HG03103 (cell line): Measurements from ENCODE around the gene RAC2.
"Not testable (repeated sequence)": the region's sequence is repeated elsewhere in the genome, so short reads cannot be mapped to it uniquely, and the experiment has no call there.

Experiments
- ATAC-seq: cut with Tn5 transposase; IDR thresholded peaks from one replicate; pipeline ENCODE4 v1.9.1; 2021; ENCODE audit warnings: low read depth; ENCODE audit not compliant: unreplicated experiment

Gene RAC2

DNA sequence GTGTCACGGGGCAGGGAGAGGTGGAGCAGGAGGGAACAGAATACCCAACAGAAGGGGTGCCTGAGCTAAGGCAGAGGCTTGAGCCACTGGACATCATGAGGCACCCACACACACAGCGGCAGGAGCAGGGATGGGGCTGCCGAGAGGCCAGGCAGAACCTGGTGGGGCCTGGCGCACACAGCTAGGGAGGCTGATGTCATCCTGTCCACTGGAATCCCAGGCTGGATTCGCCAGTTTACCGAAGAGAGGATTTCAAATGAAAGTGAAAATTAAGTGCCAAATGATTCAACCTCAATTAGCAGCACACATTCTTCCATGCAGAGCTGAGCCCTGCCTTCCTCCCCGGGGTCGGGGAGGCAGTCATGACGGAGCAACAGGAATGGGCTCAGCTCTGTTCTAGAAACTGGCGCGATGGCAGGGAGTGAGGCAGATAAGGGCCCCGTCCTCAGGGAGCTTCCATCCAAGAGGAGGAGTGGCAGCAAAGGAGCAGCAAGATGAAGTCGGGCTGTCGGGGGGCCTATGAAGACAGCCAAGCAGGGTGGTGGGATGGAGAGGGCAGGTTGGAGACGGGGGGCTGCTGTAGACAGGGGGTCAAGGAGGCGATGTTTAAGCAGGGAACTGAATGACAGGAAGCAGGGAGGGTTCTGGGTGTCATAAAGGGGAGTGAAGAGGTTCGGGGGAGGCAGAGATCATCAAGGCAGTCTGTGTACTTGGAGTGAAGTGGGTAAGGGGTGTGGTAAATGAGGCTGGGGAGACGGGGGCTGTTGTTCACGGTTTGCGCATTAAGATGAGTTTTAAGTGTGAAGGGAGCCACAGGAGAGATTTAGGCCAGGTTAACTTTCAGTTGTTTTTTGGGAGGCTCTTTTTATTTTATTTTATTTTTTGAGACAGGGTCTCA, 6.4 kb downstream of the RAC2 start:
- ATAC-seq: no peak

DNA sequence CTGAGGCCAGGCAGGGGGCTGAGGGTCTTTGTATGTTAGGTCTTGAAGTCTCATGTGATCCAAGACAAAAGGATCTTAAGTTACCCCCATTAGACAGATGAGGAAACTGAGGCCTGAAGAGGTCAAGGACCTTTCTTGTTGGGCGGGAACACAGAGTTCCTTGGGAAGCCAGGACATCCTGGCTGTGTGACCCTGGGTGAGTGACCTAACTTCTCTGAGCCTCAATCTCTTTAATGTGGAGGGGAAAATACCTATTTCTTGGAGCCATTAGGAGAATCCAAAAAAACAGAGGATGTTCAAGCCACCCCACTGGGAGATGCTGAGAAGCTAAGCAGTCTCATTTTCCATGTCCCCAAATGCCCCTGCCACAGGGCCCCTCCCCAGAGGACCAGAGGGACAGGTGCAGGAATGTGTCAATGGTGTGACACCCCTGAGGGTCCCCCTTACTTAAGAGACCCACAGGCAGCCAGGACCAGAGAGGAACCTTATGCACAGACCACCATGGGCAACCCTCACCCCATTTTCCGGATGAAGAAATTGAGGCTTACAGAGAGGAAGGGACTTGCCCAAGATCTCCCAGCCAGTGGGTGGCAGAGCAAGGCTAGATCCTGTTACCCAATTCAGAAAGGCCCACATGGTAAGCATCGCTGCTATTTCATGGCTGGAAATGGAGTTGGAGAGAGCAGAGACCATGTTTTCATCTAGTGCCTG, 8.0 kb downstream of the RAC2 start:
- ATAC-seq: no peak

DNA sequence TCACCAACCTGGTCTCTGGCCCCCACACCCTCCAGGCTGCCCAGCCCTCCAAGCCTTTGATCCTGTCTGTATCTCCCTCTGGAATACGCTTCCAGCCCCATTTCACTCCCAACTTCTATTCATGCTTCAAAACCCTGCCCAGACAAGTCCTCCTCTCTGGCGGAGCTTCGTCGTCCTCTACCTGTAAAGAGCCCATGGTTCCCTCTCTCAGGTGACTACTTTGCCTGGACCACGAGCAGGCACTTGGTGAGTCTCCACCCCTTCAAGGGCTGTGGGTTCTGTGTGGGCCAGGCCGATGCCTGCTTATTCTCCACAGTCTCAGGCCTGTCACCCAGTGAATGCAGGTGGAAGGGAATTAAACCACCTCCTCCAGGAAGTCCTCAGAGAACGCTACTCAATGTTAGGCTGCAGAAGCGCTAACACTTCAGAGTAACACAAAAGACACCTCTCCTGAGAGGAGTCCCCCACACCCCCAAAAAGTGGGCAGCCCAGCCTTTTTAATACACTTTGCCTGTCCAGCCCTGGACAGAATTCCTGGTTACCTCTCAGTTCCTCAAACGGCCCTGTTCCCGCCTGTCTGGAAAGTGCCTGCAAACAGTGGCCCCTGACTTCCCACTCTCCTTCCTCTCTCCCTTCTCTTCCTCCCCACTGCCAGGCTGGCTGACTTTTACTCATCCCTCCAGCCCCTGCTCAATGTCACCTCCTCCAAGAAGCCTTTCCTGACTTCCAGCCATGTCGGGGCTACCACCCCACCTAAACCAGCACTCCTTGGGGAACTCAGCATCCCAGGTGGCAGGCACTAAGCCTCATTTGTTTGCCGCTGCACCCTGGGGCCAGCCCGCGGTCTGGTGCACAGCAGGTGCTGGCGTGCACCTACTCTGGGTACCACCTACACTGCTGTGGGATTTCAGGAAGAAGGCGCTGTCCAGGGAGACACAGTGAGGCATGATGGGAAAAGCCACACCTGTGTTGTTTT, 9.0 kb downstream of the RAC2 start:
- ATAC-seq: no peak

DNA sequence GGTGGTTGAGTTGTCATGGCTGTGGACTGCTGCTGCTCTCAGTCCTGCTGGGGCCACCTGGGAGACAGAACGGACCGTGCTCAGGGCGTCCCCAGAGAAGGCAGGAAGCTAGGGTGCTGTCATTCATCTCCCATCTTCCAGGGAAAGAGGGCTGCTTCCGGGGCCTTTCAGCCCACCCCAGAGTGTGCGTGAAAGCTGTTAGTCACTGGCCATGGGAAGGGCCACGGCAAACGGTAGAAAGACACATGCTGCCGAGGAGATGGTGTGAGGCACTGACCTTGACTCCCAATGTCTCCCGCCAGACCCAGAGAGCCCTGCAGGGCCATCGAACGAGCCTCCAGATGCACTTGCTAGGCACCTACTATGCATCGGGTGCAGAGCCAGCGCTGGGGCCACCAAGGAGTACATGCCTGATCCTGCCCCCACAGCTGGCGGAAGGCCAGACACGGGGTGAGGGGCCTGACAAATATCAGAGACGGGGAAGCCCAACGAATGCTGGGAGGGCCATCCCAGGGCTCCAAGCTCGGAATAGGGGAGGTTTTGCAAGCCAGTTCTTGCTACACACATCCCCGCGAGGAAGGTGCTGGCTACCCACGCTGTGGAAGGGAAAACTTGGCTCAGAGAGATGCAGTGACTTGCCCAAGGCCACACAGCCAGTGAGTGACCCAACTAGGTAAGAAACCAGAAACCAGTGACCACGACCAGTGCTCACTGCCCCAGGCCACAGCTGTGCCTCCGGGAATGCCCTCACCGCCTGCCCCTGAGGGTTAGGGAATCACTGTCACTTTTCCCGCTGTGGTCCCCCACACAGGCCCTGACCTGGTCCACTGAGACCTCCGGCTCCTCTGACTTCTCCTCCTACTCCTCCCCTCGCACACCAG, 10.1 kb downstream of the RAC2 start:
- no peak for ATAC-seq

DNA sequence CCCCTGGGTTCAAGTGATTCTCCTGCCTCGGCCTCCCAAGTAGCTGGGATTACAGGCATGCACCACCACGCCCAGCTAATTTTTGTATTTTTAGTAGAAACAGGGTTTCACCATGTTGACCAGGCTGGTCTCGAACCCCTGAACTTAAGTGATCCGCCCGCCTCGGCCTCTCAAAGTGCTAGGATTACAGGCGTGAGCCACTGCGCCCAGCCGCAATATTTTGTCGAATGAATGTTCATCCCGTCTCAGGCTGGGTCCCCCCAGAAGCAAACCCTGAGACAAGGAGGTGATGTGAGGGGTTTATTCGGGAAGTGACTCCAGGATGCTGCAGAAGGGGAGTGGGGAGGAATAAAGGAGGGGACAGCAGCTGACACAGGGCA, 10.7 kb downstream of the RAC2 start:
- not testable (repeated sequence) for ATAC-seq

DNA sequence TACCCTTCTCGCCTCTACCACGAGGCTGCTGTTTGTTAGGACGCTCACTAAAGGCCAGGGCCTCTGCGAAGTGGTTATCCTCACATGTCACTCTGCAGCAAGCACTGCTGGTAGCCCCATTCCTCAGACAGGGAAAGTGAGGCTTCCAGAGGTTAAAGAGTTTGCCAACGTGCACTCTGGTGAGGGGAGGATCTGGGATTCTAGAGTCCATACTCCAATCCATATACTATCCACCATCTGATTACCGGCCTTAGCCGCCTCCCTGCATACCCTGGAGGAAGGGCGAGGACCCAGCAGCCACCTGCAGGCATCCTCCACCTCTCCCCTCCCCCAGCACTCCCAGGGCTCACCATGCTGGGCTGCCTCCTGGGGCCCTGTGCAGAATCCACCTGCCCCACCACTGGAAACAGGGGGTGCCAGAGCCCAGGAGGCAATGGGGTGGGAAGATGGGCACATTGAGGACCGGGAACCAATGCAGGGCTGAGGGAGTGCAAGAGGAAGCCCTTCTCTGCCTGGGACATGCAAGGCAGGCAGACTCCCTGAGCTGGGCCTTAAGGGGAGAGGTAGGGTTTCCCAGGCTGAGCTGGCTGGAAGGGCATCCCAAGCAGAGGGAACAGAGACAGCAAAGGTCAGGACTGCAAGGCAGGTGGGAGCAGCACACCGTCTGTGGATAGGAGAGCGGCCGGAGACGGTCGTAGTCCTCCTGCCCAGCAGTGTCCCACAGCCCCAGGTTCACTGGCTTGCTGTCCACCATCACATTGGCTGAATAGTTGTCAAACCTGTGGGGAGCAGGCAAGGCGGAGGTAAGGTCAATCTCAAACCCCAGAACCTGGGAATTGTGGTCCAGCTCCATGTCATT, 11.7 kb downstream of the RAC2 start:
- ATAC-seq: no peak

DNA sequence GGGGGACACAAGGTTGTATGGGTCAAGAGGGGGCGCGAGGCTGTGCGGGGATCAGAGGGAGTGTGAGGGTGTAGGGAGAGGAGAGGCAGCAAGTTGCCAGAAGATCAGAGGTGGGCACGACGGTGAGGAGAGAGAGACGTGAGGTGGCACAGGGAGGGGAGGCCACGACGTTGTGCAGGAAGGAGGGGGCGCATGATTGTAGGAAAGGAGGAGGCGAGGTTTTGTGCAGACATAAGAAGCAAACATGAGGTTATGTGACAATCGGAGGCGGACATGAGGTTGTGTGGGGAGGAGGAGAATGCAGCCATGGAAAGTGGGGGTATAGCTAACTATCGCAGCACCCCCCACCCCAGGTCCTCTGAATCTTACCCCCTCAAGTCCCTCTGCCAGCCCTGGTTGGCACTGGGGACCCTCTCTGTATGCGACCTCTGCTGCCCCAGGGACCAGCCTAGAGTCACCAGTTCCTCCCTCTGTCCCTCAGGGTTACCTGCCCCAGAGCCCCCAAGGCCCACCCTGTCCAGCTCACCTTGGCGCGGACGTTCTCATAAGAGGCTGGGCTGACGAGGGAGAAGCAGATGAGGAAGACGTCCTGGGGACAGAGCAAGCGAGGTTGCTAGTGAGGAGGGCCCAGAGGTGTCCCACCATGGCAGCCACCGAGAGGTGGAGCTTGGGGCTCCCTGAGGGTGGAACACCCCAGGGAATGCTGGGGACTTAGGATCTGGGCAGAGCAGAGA, 12.5 kb downstream of the RAC2 start:
- ATAC-seq: no peak

DNA sequence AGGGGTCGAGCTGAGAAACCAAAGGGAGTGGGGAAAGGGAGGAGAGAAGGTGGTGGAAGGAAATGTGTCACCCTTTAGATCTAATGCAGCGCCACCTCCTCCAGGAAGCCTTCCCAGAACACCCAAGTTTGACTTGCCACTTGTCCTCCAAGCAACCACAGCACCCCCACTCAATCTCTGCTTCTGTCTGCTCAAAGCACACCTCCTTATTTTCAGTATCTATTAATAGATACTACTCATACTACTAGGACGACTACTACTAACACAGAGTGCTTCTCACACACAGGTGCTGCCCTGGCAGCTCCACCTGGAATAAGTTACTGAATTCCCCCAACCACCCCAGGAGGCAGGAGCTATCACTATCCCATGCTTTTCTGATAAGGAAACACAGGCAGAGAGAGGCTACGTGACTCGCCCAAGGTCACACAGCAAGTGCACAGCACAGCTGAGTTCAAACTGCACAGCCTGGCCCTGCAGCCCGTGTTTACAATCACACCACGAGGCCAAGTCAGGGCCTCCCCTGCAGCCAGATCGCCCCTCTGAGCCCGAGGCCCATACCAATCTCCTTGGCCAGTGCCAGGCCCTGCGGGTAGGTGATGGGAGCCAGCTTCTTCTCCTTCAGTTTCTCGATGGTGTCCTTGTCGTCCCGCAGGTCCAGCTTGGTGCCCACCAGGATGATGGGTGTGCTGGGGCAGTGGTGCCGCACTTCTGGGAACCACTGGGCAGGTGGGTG, 13.2 kb downstream of the RAC2 start:
- ATAC-seq: no peak

DNA sequence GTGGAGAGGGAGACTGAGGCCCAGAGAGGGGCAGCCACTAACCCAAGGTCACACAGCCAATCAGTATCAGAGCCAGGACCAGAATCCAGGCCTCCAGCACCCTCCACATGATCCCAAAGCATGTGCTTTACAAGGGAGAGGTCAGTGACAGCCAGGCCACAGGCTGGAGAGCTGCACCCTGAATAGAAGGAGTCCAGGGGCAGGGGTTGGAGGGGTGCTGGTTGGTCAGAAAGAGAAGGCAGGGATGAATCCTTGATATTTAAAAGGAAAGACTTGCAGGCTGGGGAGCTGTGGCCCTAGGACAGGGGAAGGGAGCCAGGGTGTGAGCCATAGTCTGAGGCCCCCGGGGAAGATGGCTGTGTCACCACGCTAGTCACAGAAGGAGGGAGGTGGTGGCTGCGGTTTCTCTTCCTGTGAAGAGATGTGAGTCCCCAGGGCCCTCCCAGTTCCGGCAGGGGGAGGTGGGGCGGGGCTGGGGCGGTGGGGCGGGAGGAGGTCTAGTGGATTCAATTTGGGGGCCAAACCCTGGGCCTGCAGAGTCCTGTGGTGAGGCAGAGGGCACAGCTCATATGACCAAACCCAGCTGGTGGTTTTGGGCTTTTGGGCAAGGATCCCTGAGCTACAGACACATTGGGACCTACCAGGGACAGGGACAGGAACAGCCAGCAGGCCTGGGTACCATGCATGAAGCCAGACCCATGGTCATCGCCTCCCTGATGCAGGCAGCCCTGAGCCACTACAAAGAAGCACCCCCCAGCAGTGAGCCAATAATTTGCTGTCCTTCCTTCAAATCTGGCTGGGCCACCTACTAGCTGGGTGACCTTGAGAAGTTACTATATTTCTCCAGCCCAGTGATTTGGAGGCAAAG, 14.0 kb downstream of the RAC2 start:
- ATAC-seq: no peak

DNA sequence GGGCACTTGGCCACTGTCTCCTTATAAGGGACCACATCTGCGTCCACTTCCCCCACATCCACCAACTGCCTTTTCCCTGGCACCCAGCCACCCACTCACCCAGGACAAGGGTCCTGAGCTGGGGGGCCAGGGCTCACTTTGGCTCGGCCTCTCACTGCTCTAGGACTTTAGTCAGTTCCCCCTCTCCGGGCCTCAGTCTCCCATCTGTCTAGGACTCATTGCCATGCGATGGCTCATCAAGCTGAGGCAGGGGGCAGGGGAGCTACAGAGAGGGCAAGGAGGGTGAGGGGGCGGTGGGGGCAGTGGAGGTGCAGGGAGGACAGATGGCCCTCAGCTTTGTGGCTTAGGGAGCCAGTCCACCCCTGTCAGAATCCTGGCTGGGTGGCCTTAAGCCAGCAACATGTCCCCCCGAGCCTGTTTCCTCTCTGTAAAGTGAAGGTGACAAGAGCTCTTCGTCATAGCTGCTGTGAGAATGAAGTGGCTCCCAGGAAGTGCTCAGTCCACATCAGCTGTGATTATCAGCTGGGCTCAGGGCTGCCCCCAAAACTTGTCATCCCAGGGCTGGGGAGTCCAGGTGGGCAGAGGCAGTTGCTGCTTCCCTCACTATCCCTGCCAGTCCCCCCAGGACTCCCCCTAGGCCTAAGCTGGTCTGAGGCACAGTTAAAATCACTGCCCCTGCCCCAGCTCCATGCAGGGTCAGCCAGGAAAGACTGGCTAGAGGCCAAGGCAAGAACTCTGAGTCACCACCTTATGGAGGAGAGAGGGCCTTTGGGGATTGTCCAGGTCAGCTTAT, 14.9 kb downstream of the RAC2 start:
- no peak for ATAC-seq

DNA sequence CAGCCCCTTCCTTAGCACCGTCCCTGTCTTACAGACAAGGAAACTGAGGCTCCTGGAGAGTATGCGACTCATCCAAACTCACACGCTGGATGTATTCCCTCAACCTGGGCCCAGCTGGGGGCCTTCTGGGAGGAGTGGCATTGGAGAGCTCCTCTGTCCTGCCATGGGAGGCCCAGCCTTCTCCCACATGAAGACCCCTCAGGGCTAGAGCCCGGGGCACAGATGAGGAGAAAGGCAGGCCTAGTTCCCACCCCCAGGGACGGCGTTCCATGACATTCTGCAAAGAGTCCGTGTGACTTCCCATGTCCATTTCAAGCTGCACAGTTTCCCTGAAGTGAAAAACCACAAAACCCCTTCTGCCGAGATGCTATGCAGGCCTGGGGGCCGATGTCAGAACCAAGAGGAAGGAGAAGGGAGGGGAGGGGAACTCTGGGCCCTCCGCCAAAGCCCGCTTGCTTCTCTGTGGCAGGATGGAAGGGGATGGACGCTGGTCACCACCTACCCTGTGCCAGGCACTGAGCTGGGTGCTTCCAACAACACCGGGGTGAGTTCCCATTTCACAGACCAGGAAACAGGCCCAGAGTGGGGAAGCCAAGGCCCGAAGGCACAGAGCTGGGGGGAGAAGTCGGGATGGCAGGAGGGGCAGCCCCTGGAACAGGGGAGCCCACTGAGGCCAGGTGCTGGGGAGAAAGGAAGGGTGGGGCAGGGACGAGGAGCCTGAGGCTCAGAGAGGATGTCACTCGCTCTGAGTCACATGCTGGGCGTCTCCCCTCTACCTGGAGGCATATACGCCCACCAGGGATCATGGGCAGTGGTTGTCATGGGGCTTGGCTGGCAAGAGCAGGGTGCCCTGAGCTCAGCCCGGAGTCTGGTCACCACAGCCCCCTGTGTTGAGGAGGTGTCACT, 15.7 kb downstream of the RAC2 start:
- ATAC-seq: no peak

DNA sequence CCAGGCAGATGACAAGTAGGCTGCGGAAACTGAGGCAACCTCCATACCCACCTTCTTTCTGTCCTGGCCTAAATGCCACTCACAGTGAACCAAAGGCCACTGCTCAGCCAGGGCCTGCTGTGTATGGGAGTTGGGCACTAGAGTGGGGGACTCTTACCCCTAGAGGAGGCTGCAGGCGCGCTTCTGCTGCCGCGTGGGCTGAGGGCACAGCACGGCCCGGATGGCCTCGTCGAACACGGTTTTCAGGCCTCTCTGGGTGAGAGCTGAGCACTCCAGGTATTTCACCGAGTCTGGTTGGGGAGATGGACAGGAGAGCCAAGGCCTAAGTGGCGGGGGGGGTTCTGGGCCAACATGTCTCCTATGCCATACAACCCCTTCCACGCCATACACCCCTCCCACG, 17.6 kb downstream of the RAC2 start:
- ATAC-seq: no peak

DNA sequence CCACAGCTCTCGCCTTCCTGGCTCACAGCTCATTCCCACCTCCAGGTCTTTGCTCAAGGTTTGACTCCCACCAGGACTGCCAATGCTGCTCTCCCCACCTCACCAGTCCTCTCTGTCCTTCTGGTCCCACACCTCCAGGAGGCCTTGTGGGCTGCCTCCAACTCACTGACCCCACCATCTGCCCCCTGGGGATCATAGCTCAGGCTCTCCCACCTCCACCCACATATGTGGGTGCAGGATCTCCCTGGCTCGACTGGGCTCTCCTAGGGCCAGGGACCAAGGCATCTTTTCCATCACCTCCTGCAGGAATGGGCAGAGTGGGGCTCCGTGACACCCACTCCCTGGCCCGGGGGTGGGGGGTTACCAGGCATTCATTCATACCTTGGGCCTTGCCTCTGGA, 18.0 kb downstream of the RAC2 start:
- ATAC-seq: no peak

DNA sequence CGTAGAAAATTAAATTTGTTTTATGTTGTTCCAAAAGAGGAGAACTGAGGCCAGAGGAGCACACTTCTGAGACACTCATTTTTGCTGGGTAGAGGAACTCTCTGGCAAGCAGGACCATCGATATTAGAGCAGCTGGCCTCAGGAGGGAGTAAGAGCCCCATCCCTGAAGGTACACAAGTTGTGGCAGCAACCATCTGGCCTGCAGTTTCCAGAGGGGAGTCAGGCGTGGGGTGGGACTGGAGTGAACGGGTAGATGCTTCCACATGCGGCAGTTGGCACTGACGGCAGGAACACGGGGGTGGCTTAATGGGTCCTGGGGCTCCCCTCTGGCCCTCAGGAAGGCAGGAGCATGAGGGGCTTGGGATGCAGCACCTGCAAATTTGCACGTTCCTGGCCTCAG, 18.6 kb downstream of the RAC2 start:
- no peak for ATAC-seq
